BJ (cell line): Measurements from ENCODE around the gene RPL10A. TPM values are rescaled to one million over a fixed set of nuclear protein-coding genes. Genes with fewer than 3 reads are reported as not detected.
A peak's percentile ranks its signal among the peaks of the same experiment; 100 is the strongest.

Source experiments
- CTCF ChIA-PET: fragments of 350-600 bp; formaldehyde crosslinking; extraction: SDS; loops from one replicate; lab custom pipeline; 2021; ENCODE audit warnings: antibody characterized with exemption, inconsistent platforms; lab: Yijun Ruan, JAX
- POLR2A ChIA-PET: fragments of 300-600 bp; sonication (Branson Sonifier 250); formaldehyde crosslinking; extraction: SDS; loops from one replicate; lab custom pipeline; 2021; ENCODE audit warnings: antibody characterized with exemption; lab: Charles Lee
- DNase-seq: peaks from one replicate; pipeline ENCODE4 v3.0.0-alpha.2; 2011; ENCODE audit warnings: low read depth
- H3K27me3 ChIP-seq: 2 replicates; pipeline ENCODE4 v1.6.0; 2011; ENCODE audit warnings: low read length; ENCODE audit not compliant: control insufficient read depth, insufficient read depth
- H3K36me3 ChIP-seq: 2 replicates; pipeline ENCODE4 v1.5.1; 2011; ENCODE audit warnings: low read length; ENCODE audit not compliant: control insufficient read depth, insufficient read depth
- H3K4me3 ChIP-seq: 2 replicates; pipeline ENCODE4 v1.5.1; 2011; ENCODE audit warnings: low read depth, mild to moderate bottlenecking, control low read depth, low read length
- polyA plus RNA-seq: library from polyadenylated mRNA; depleted of rRNA; stranded (reverse); fragments of >200 nt; gene quantifications from 2 replicates; pipeline ENCODE4 v1.2.3, GENCODE V29; 2011
- TF ChIP-seq, protein P1 (sequence below): IDR thresholded peaks from 2 replicates; pipeline ENCODE4 v1.5.1; 2011; ENCODE audit warnings: low read depth, mild to moderate bottlenecking, control low read depth, inconsistent platforms, low read length, moderate library complexity; ENCODE audit not compliant: insufficient read depth

Gene RPL10A
- polyA plus RNA-seq, 1 experiment: 2,524 TPM

GRCh38 chr6:35488517-35488862 is 20.3 kb downstream of the RPL10A start:
- Histone ChIP-seq H3K27me3 (no peaks in the 10 kb centered on the region), H3K4me3 (no peak overlapping the region), H3K36me3 (peaks cover 8% of the 10 kb centered on the region)
- TF ChIP-seq, protein P1, sequence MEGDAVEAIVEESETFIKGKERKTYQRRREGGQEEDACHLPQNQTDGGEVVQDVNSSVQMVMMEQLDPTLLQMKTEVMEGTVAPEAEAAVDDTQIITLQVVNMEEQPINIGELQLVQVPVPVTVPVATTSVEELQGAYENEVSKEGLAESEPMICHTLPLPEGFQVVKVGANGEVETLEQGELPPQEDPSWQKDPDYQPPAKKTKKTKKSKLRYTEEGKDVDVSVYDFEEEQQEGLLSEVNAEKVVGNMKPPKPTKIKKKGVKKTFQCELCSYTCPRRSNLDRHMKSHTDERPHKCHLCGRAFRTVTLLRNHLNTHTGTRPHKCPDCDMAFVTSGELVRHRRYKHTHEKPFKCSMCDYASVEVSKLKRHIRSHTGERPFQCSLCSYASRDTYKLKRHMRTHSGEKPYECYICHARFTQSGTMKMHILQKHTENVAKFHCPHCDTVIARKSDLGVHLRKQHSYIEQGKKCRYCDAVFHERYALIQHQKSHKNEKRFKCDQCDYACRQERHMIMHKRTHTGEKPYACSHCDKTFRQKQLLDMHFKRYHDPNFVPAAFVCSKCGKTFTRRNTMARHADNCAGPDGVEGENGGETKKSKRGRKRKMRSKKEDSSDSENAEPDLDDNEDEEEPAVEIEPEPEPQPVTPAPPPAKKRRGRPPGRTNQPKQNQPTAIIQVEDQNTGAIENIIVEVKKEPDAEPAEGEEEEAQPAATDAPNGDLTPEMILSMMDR: no peak
- POLR2A ChIA-PET: no interaction called here
- DNase-seq: no peak
- CTCF ChIA-PET: no interaction called here

- no peak for DNase-seq
- CTCF ChIA-PET: interaction anchor here (1.2 kb wide), 1 partner anchor 18 kb away, joined by 3 read pairs; no protein-coding TSS in a partner anchor
- peaks cover 8% of the 10 kb centered on the region for H3K36me3 ChIP-seq
- POLR2A ChIA-PET: no interaction called here
- TF ChIP-seq, protein P1: no peak
- no peaks in the 10 kb centered on the region for H3K27me3 ChIP-seq
- H3K4me3 ChIP-seq: no peak overlapping the region
These were observed 20.9 kb downstream of the RPL10A start for GRCh38 chr6:35489066-35489465.

DNA sequence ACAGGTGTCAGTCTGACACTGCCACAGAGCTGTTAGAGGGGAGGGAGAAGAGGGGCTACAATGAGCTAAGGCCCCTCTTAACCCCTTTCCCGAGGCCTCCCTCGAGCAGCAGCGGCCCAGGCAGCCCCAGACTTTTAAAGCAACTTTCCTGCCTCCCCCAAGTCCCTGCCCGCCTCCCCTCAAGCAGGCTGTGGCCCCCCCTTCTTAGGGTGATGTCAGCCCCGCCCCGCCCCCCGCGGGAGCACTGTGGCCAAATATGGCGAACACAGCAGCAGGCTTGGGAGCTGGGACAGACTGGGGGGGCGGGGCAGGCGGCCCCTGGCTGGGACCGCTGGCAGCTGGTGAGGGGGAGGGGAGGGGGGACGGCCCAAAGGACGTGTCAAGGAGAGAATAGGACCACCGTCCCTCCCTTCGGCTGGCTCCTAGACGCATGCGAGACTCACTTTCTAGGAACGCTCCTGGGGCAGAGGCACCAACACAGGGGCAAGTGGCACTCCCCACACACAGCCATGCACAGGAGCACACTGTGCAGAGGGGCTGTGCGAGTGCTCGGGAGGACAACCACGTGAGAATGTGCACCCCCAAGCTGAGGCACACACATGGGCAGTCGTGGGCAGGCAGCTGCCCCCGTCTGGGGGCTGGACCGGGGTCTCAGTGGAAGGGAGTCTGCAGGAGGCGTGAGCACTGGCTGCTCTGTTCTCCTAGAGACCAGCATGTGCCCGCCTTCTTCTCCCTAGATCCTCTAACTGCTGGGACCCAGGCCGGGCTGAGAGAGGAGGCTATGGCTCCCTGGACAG is 22.0 kb downstream of the RPL10A start:
- ChIA-PET CTCF (interaction anchor here (0.5 to 1.2 kb wide), 4 partner anchors 19 to 196 kb away, joined by 3 to 4 read pairs (median 3); no protein-coding TSS in a partner anchor), POLR2A (no interaction called here)
- Histone ChIP-seq H3K36me3 (peaks cover 2% of the 10 kb centered on the region; the same call in 1 of the 2 replicates), H3K4me3 (0 out of 2 replicates have a peak overlapping the region, but pooled peaks have one; percentile 5), H3K27me3 (no peaks in the 10 kb centered on the region)
- no peak for DNase-seq
- TF ChIP-seq, protein P1: no peak

GRCh38 chr6:35490821-35491557 is 22.8 kb downstream of the RPL10A start:
- ChIA-PET CTCF (interaction anchor here (0.9 kb wide), 1 partner anchor 197 kb away, joined by 3 read pairs; no protein-coding TSS in a partner anchor), POLR2A (no interaction called here)
- no peak for DNase-seq
- Histone ChIP-seq H3K4me3 (no peak overlapping the region), H3K36me3 (peaks cover 2% of the 10 kb centered on the region; the same call in 1 of the 2 replicates), H3K27me3 (no peaks in the 10 kb centered on the region)
- TF ChIP-seq, protein P1: no peak
